Measurements from ENCODE around the gene EID2. TPM values are rescaled to one million over a fixed set of nuclear protein-coding genes. Genes with fewer than 3 reads are reported as not detected.

Gene EID2
- total and polyA plus RNA-seq, 2 of the 13 experiments (the other 11 are each of a cell fraction or from before 2014, with no cell fraction given) = 3.7 to 14.1 TPM

DNA sequence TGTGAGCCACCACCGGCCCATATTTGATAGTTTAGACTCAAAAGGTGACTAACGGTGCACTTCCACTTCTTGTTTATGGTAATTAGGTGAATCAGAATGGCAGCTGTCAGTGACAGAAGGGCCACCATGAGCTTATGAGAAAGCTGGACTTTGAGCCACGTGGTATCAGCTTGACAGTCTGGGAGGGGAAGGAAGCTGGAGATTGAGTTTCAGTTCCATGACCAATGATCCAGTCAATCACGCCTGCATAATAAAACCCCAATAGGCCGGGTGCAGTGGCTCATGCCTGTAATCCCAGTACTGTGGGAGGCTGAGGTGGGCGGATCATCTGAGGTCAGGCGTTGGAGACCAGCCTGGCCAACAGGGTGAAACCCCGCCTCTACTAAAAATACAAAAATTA lies 15.5 kb downstream of the EID2 start (continued):
- TF ChIP-seq, protein P1, sequence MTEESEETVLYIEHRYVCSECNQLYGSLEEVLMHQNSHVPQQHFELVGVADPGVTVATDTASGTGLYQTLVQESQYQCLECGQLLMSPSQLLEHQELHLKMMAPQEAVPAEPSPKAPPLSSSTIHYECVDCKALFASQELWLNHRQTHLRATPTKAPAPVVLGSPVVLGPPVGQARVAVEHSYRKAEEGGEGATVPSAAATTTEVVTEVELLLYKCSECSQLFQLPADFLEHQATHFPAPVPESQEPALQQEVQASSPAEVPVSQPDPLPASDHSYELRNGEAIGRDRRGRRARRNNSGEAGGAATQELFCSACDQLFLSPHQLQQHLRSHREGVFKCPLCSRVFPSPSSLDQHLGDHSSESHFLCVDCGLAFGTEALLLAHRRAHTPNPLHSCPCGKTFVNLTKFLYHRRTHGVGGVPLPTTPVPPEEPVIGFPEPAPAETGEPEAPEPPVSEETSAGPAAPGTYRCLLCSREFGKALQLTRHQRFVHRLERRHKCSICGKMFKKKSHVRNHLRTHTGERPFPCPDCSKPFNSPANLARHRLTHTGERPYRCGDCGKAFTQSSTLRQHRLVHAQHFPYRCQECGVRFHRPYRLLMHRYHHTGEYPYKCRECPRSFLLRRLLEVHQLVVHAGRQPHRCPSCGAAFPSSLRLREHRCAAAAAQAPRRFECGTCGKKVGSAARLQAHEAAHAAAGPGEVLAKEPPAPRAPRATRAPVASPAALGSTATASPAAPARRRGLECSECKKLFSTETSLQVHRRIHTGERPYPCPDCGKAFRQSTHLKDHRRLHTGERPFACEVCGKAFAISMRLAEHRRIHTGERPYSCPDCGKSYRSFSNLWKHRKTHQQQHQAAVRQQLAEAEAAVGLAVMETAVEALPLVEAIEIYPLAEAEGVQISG (CRISPR knock-in tag; IDR thresholded peaks at IDR 0.05) = no peak
- TF ChIP-seq BCL6 (CRISPR knock-in tag; IDR thresholded peaks at IDR 0.05) (no peak), ZNF282 (IDR thresholded peaks at IDR 0.05; ENCODE audit: partially characterized antibody) (no peak), TCF7L2 (IDR thresholded peaks at IDR 0.05; ENCODE audit: low read depth, low read length) (no peak), ZNF468 (CRISPR knock-in tag; IDR thresholded peaks at IDR 0.05) (no peak), ZNF644 (CRISPR knock-in tag; IDR thresholded peaks at IDR 0.05; ENCODE audit: low read depth) (0 out of 2 replicates have a peak, but pooled peaks have one; percentile 29), ZNF234 (CRISPR knock-in tag; conservative IDR thresholded peaks at IDR 0.05) (no peak), ZNF232 (CRISPR knock-in tag; IDR thresholded peaks at IDR 0.05; ENCODE audit: borderline replicate concordance) (no peak), HNF4A (CRISPR knock-in tag; IDR thresholded peaks at IDR 0.05) (peak; percentile 51), TGIF2 (CRISPR knock-in tag; IDR thresholded peaks at IDR 0.05) (no peak), ZNF720 (CRISPR knock-in tag; IDR thresholded peaks at IDR 0.05) (no peak), TBX3 (IDR thresholded peaks at IDR 0.05; ENCODE audit: borderline replicate concordance) (no peak), MEIS1 (CRISPR knock-in tag; IDR thresholded peaks at IDR 0.05; ENCODE audit: borderline replicate concordance) (no peak), DMTF1 (CRISPR knock-in tag; IDR thresholded peaks at IDR 0.05) (no peak), ZNF562 (CRISPR knock-in tag; IDR thresholded peaks at IDR 0.05; ENCODE audit: borderline replicate concordance) (no peak), SRF (IDR thresholded peaks at IDR 0.05; ENCODE audit: low read depth, low read length) (no peak), MNT (IDR thresholded peaks at IDR 0.05) (peak; percentile 38; the same call in 1 of the 2 replicates)

Data from HepG2 (cell line).